Fibroblast of mammary gland (primary cell): ENCODE measurements around the gene HOXC10.

ENCODE experiments used
- DNase-seq: peaks from one replicate; pipeline ENCODE4 v3.0.0-alpha.2; 2010; ENCODE audit warnings: low read depth
- H3K4me3 ChIP-seq: 2 replicates; pipeline ENCODE4 v1.5.1; 2011; ENCODE audit warnings: low read depth, mild to moderate bottlenecking, low read length, moderate library complexity; ENCODE audit not compliant: control insufficient read depth
- CTCF ChIP-seq: conservative IDR thresholded peaks from 2 replicates; pipeline ENCODE4 v1.5.1; 2011; ENCODE audit warnings: low read depth, low read length, inconsistent platforms; ENCODE audit not compliant: control insufficient read depth, insufficient read depth

HOXC10 gene

DNA sequence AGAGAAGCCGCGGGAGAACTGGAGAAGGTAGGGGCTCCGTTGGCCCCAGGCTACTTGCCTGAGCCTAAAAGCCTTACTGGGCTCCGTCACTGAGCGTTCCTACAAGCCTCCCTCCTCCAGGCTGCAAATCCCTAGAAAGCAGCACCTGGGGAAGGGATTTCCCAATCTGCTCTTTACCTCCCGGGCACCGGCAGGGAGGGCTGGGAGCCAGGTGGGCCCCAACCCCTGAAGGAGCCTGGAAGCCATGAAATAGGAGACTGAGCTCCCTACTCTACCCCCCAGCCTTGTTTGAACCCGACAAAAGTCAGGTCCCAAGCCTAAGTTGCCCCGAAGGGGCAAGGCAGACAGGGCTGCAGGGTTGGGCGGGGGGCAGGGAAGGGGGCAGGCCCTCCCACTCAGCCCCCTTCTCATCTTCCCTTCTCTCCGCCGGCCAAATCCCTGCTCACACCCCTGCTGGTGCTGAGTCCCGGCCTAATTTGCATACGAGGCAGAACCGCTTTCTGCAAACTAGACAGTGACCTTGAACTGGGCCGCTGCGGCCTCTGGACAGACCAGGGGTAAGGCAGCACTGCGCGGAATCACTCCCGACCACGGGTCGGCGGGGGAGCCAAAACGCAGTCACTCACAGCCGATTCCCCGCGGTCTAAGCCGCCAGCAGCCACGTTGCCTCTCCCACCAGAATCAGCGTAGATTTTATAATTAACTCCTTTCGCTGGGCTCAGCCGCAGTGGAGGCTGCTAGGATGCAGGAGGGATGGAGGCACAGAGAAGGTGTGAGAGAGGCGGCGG, 34.0 kb upstream of the HOXC10 start:
- DNase-seq = no peak
- TF ChIP-seq CTCF = no peak

DNA sequence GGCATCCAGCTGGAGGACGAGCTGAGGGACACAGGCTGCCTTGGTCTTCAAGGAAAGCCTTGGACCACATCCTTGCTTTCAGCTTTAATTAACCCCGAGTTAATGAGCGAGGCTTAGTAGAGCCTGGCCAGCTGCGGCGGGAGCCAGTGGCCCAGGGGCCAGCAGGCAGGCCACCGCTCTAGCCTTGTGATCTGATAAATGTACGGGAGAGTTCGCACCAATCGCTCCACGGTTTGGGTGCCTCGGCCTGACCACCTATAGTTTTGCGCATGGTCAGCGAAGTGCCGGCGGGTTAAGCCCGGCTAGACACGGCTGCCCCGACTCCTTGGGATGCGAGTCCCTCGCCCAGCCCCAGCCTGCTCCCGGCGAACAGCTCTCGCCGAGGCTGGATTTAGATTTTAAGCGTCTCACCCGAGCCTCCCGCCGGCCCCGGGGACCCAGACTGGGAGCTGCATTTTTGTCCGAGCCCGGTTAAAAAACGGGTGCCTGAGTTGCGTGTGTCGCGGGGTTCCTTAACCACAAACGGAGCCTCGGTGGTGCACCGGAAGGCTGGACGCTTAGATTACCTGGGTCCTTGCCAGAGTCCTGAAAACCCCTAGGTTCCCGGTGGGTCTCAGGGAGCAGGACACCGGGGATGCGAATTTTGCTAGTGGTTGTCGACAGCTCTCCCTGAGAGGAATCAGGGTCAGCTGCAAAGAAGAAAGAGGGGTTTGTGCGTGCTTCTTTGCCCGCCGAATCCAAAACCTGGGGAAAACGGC, 33.2 kb upstream of the HOXC10 start:
- TF ChIP-seq CTCF = no peak
- no peak overlapping the region for H3K4me3 ChIP-seq
- no peak for DNase-seq

More for the DNA sequence above, 34.0 kb upstream of the HOXC10 start:
- no peak overlapping the region for H3K4me3 ChIP-seq

GRCh38 chr12:53952335-53952694, 32.6 kb upstream of the HOXC10 start:
- TF ChIP-seq CTCF = no peak
- no peak for DNase-seq
- H3K4me3 ChIP-seq = no peak overlapping the region

DNA sequence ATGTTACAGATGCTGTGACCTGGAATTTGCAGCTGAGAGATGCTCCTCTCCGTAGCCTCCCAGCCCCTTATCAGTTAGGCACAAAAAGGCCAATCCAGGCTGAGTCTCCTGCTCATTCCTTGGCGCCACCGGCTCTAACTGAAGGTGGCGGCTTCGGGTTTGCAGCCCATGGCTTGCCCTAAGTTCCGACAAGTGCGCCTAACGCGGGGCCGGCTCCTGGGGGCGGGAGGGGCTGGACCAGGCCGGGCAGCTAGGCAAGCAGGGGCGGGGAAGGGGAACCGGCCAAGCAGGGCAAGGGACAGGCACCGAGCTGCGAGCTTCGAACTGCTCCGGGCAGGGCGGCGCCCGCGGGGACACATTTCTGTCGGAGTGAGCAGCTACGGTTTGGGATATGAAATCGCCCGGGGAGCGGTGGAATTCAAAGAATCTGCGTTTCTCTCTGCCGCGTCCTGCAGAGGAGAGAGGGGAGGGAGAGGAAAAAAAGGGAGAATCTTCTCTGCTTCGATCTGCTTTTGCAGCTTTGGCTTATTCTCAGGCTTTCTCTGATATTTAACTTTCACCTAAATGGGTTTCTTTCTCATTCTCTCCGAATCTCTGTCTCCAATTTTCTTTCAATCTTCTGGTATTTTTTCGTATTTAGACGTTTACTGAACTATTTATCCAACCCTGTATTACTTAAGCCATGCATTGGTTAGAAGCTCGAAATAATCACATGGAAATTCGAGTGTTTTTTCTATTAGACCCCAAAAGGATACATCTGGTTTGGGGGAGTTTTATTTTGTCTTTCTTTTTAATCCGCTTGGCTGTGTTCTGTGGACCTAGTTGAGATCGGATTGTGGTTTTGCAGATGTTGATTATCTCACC, 31.8 kb upstream of the HOXC10 start:
- TF ChIP-seq CTCF = no peak
- no peak for DNase-seq
- H3K4me3 ChIP-seq = no peak overlapping the region

- DNase-seq = no peak
- no peak for TF ChIP-seq CTCF
- no peak overlapping the region for H3K4me3 ChIP-seq
Observed at GRCh38 chr12:53953831-53954693, 30.9 kb upstream of the HOXC10 start.

GRCh38 chr12:53954694-53955035, 30.3 kb upstream of the HOXC10 start, which contains the start of gene HOXC12:
Gene HOXC12, plus strand, starts transcription at chr12:53954903. Its CDS starts 27 bp downstream, at chr12:53954930.
- H3K4me3 ChIP-seq = no peak within 1 kb of the TSS
- no peak for DNase-seq
- TF ChIP-seq CTCF = no peak
